GM18508 (cell line): ENCODE data around the gene MBNL2.

ENCODE experiments used
- ATAC-seq: cut with Tn5 transposase; IDR thresholded peaks from one replicate; pipeline ENCODE4 v1.9.1; 2021; ENCODE audit warnings: moderate number of reproducible peaks; ENCODE audit not compliant: insufficient read depth, unreplicated experiment

MBNL2 gene

GRCh38 chr13:97266772-97267417, 44.8 kb downstream of the MBNL2 start:
- no peak for ATAC-seq

DNA sequence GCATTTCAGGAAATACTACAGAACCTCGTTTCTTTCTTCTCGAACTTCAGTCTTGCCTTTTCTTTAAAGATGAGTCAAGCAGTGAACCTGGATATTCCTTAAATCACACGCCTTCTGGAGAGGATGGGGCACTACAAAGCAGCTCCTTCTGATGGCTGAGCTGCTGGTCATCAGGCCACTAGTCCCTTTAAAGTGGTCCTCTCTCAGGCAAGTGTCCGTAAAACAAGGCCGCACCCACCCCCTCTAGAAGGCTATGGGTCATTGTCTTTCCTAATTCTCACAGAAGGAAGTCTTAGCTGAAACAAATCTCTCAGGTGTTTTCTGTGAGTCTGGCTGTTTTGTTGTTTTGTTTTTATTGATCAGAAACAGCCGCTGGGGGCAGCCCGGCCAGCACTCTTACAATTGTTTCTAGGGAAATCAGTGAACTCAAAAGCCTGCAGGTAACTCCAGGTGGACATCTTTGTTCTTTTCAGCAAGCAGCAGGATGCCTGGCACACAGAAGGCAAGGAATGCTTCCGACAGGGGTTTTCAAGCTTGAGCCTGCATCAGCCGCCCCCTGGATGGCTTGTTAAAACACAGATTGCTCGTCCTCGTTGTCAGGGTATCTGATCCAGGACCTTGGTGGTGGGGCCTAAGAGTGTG, 45.4 kb downstream of the MBNL2 start:
- ATAC-seq: no peak

- no peak for ATAC-seq
Observed at GRCh38 chr13:97268772-97269171, 46.6 kb downstream of the MBNL2 start.

DNA sequence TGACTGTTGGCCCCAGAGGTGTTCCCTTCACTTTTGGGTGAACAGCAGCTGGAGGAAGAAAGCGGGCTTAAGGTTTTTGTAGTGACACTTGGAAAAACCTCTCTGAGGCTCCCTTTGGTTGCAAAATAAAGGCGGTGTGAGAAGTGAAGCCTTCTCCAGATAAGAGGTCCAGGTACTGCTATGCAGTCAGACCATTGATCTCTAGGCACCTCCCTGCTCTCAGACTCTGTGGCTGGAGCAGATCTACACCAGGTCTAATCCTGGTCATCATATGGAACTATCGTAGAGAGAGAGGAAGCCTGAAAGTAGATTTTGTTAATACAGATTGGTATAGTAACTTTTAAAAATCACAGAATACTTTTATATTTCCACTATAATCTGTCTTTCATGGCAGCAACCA, 47.5 kb downstream of the MBNL2 start:
- ATAC-seq: no peak

DNA sequence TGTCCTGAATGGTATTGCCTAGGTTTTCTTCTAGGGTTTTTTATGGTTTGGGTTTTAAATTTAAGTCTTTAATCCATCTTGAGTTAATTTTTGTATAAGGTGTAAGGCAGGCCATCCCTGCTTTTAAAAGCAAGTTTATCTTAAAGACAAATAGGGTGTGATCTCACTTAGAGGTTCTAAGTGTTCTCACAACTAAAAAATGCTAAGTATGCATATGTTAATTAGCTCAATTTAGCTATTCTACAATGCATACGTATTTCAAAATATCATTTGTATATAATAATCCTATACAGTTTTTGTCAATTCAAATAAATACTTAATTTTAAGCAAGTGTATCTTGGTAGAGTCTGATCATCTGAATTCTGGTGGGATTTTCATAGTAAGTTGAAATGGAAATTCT, 50.4 kb downstream of the MBNL2 start:
- no peak for ATAC-seq

- ATAC-seq: no peak
Observed at GRCh38 chr13:97273341-97273831, 51.3 kb downstream of the MBNL2 start.

- no peak for ATAC-seq
Observed at GRCh38 chr13:97274829-97275649, 52.9 kb downstream of the MBNL2 start.

- no peak for ATAC-seq
Observed at GRCh38 chr13:97275776-97276501, 53.8 kb downstream of the MBNL2 start.

DNA sequence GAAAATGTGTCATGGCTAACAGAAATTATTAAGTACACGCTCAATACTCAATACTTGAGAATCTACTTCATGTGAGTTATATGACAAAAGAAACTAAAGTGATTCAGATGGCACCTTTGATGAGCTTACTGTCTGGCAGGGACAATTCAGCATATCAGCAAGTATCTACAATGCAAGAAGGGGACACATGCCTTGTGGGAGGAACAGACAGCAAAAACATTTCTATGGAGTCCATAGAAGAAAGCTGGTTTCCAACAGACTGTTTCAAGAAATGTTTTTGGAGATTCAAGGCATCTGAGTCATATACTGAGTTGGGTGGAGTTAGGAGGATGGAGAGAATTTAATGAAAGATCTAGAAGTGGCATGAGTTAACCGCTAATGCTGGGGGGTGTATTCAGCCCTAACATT, 54.7 kb downstream of the MBNL2 start:
- no peak for ATAC-seq

GRCh38 chr13:97278435-97279411, 56.6 kb downstream of the MBNL2 start:
- ATAC-seq: no peak

GRCh38 chr13:97279913-97280312, 57.8 kb downstream of the MBNL2 start:
- no peak for ATAC-seq

GRCh38 chr13:97280478-97280877, 58.3 kb downstream of the MBNL2 start:
- no peak for ATAC-seq

- ATAC-seq: no peak
Observed at GRCh38 chr13:97281028-97281427, 58.9 kb downstream of the MBNL2 start.

DNA sequence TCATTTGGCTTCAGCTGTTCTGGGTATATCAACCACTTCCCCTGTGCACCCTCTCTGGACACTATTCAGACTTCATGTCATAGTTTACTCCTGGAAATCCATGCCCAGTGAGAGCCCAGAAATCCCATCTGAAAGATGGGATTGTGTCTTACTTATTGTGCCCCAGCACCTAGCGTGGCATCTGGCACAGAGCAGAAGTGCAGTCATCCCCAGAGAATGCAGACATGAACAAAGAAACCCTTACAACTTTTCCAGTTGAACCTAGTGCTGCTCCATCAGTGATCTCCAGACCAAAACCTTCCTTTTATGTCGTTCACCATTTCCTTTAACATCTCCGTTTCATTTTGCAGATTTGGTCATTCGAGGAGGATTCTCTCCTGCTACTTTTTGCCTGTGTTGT, 60.6 kb downstream of the MBNL2 start:
- ATAC-seq: no peak

- no peak for ATAC-seq
Observed at GRCh38 chr13:97283888-97284287, 61.8 kb downstream of the MBNL2 start.

GRCh38 chr13:97284558-97284957, 62.4 kb downstream of the MBNL2 start:
- ATAC-seq: no peak

GRCh38 chr13:97285221-97285955, 63.3 kb downstream of the MBNL2 start:
- no peak for ATAC-seq

DNA sequence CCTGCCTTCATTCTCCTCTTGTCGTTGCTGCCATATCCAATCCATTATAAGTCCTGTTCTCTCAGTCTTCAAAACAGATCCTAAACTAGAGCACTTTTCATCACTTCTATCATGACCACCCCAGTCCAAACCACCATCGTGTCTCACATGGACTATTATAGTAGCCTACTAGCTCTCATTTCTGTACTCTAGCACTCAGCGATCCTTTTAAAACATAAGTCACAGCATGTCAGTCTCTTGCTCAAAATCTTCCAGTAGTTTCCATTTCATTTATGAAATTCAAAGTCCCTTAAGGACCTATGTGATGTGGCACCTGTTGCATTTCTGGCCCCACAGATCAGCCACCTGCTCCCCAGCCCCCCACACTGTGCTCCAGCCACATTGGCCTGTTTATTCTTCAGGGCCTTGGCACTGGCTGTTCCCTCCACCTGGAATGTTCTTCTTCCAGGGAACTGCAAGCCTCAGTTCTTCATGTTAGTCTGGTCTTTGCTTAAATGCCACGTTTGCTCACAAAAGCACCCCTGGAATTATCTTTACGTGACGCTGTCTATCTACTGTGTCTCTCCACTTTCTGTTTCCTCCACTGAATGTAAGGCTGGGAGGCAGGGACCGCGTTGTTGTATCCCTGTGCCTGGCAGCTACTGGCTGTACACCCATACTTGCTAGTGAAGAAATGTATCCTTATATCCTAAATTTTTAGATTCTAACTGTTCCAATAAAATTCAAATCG, 64.3 kb downstream of the MBNL2 start:
- no peak for ATAC-seq
